Spleen (tissue), 11 donors: ENCODE measurements around the gene ITGA4. TPM values are rescaled to one million over a fixed set of nuclear protein-coding genes. Genes with fewer than 3 reads are reported as not detected.
"Not testable (repeated sequence)": the region's sequence is repeated elsewhere in the genome, so short reads cannot be mapped to it uniquely, and the experiment has no call there.

Source experiments
- DNase-seq: peaks from one replicate; pipeline ENCODE4 v3.0.0-alpha.2; 2020
- H3K27ac ChIP-seq, 8 donors: fragments of 200-600 bp; sonication (generic) in 7 of 8; 1 replicate in 4 of 8; 2 replicates in 4 of 8; pipeline versions ENCODE4 v1.5.0 to v1.8.0; 2016 to 2021; ENCODE audit warnings: inconsistent platforms in 4 of 8, mild to moderate bottlenecking in 4 of 8, moderate library complexity in 1 of 8
- H3K27me3 ChIP-seq, 7 donors: fragments of 200-600 bp; sonication (generic) in 6 of 7; replicated peaks in 1 of 7; 1 replicate in 4 of 7; 2 replicates in 3 of 7; pipeline versions ENCODE4 v1.5.0 to v1.8.0; 2016 to 2021; ENCODE audit warnings: inconsistent platforms in 3 of 7, mild to moderate bottlenecking in 1 of 7
- H3K36me3 ChIP-seq, 6 donors: fragments of 200-600 bp; sonication (generic) in 5 of 6; 1 replicate in 4 of 6; 2 replicates in 2 of 6; pipeline versions ENCODE4 v1.5.0 to v1.8.0; 2016 to 2021; ENCODE audit warnings: inconsistent platforms in 2 of 6
- H3K4me1 ChIP-seq, 6 donors: fragments of 200-600 bp; sonication (generic) in 5 of 6; 1 replicate in 3 of 6; 2 replicates in 3 of 6; pipeline versions ENCODE4 v1.5.0 to v1.8.0; 2016 to 2021; ENCODE audit warnings: inconsistent platforms in 3 of 6
- H3K4me3 ChIP-seq, 8 donors: fragments of 200-600 bp; sonication (generic) in 7 of 8; 1 replicate in 4 of 8; 2 replicates in 4 of 8; pipeline versions ENCODE4 v1.5.0 to v1.8.0; 2016 to 2021; ENCODE audit warnings: inconsistent platforms in 4 of 8, mild to moderate bottlenecking in 4 of 8, moderate library complexity in 2 of 8
- H3K9me3 ChIP-seq, 8 donors: fragments of 200-600 bp; sonication (generic) in 7 of 8; 1 replicate in 4 of 8; 2 replicates in 4 of 8; pipeline versions ENCODE4 v1.5.0 to v1.8.0; 2016 to 2021; ENCODE audit warnings: inconsistent platforms in 4 of 8
- CTCF ChIP-seq, 11 experiments: fragments of 200-600 bp in 7 of 11; fragments of 450-650 bp in 4 of 11; sonication (generic) in 4 of 11; IDR thresholded peaks in 8 of 11; conservative IDR thresholded peaks in 3 of 11; 1 replicate in 7 of 11; 2 replicates in 4 of 11; pipeline versions ENCODE4 v1.4.0 to v1.8.0; 2016 to 2021; ENCODE audit warnings: antibody characterized with exemption in 11 of 11, inconsistent platforms in 4 of 11, mild to moderate bottlenecking in 1 of 11
- POLR2A ChIP-seq, 3 donors: fragments of 450-650 bp; IDR thresholded peaks; one replicate each; pipeline ENCODE4 v1.5.1; 2017; ENCODE audit warnings: antibody characterized with exemption in 3 of 3, mild to moderate bottlenecking in 1 of 3
- POLR2AphosphoS5 ChIP-seq, 3 donors: sonication (generic); formaldehyde crosslinking; IDR thresholded peaks; one replicate each; pipeline ENCODE4 v1.5.1; 2017; ENCODE audit warnings: antibody characterized with exemption in 3 of 3
- WGBS, 5 donors: extraction: QIAGEN DNeasy Blood & Tissue Kit in 3 of 5; methylation state at CpG; one replicate each; pipeline versions ENCODE4 v1.1.5 to v1.1.7; 2013 to 2018; 5-methylcytosine and 5-hydroxymethylcytosine counted together
- intact Hi-C: fragments of 100-400 bp; cut with DNase I; formaldehyde crosslinking; loops from one replicate; pipeline ENCODE4 v1.15.0; 2023; ENCODE audit warnings: low total_unique reads
- polyA plus RNA-seq, 3 donors: library from polyadenylated mRNA; stranded (reverse); fragments of 200-250 nt; gene quantifications; one replicate each; pipeline ENCODE4 v1.2.1, GENCODE V29; 2013
- total RNA-seq, 7 donors: library from RNA; depleted of rRNA in 3 of 7; stranded (reverse); fragments of >200 nt in 3 of 7; fragmentation: NEBNext Ultra II Directional in 4 of 7; extraction: Animal tissue kit (Norgen Biotek cat#: 25700) in 4 of 7; gene quantifications; one replicate each; pipeline versions ENCODE4 v1.1.0 to v1.2.1, GENCODE V29; 2016 to 2021
- donor health status: healthy with polysubstance abuse.
- donor health status: DM: no; HTN: no; CAD: no; lungs with moderate emphysema.
- donor health status: DM: no; HTN: no; CAD: no.
- donor health status: Bipolar disorder and iron deficiency.
- donor health status: healthy.
- donor health status: DM: no; HTN: no; CAD: no.
- donor health status: DM: yes; HTN: yes; CAD: no.

The ITGA4 gene
- total and polyA plus RNA-seq, 10 donors: 13.3 to 207 (median 147) TPM

- no peak for DNase-seq
- WGBS, 5 donors: 48 to 69% (median 60%) methylated on average over 3 of the region's 3 CpGs
- Histone ChIP-seq H3K4me3 (no peak overlapping the region), H3K4me1 (peaks cover 0 to 16% (median 0%) of the 10 kb centered on the region in 6 donors), H3K36me3 (no peaks in the 10 kb centered on the region), H3K27ac (no peak overlapping the region), H3K9me3 (no peaks in the 10 kb centered on the region), H3K27me3 (no peaks in the 10 kb centered on the region)
- TF ChIP-seq CTCF (IDR thresholded peaks at IDR 0.05 in 8 of 11, conservative IDR thresholded peaks at IDR 0.05 in 3 of 11): no peak
- TF ChIP-seq POLR2AphosphoS5 (IDR thresholded peaks at IDR 0.05): no peak
- no peak for TF ChIP-seq POLR2A (IDR thresholded peaks at IDR 0.05)
- intact Hi-C loops: no loop called here
Observed at GRCh38 chr2:181440919-181441318, 16.3 kb upstream of the ITGA4 start.

- H3K4me1 ChIP-seq: peaks cover 0 to 16% (median 0%) of the 10 kb centered on the region in 6 donors
Observed at GRCh38 chr2:181441670-181442069, 15.5 kb upstream of the ITGA4 start.

GRCh38 chr2:181444654-181445053 is 12.5 kb upstream of the ITGA4 start:
- WGBS, 5 donors: 58 to 83% (median 68%) methylated on average over 2 of the region's 2 CpGs
- DNase-seq: no peak
- Histone ChIP-seq H3K4me3 (no peak overlapping the region), H3K27me3 (no peaks in the 10 kb centered on the region), H3K27ac (no peak overlapping the region), H3K36me3 (no peaks in the 10 kb centered on the region), H3K4me1 (peaks cover 0 to 6% (median 0%) of the 10 kb centered on the region in 6 donors), H3K9me3 (no peaks in the 10 kb centered on the region)
- TF ChIP-seq POLR2AphosphoS5 (IDR thresholded peaks at IDR 0.05) (no peak), CTCF (IDR thresholded peaks at IDR 0.05 in 8 of 11, conservative IDR thresholded peaks at IDR 0.05 in 3 of 11) (no peak), POLR2A (IDR thresholded peaks at IDR 0.05) (no peak)
- intact Hi-C loops: no loop called here

More at GRCh38 chr2:181441670-181442069, 15.5 kb upstream of the ITGA4 start:
- intact Hi-C loops: no loop called here
- TF ChIP-seq POLR2AphosphoS5 (IDR thresholded peaks at IDR 0.05) (no peak), CTCF (IDR thresholded peaks at IDR 0.05 in 8 of 11, conservative IDR thresholded peaks at IDR 0.05 in 3 of 11) (no peak), POLR2A (IDR thresholded peaks at IDR 0.05) (no peak)
- H3K27ac ChIP-seq: no peak overlapping the region
- no peaks in the 10 kb centered on the region for H3K9me3 ChIP-seq
- no peaks in the 10 kb centered on the region for H3K27me3 ChIP-seq
- DNase-seq: no peak
- no peak overlapping the region for H3K4me3 ChIP-seq
- WGBS, 5 donors: 42 to 64% (median 54%) methylated on average over 3 of the region's 3 CpGs
- no peaks in the 10 kb centered on the region for H3K36me3 ChIP-seq

GRCh38 chr2:181446985-181447384 is 10.2 kb upstream of the ITGA4 start:
- no peak for DNase-seq
- H3K9me3 ChIP-seq: no peaks in the 10 kb centered on the region
- H3K4me3 ChIP-seq: no peak overlapping the region
- peaks cover 0 to 6% (median 0%) of the 10 kb centered on the region in 6 donors for H3K4me1 ChIP-seq
- TF ChIP-seq CTCF (IDR thresholded peaks at IDR 0.05 in 8 of 11, conservative IDR thresholded peaks at IDR 0.05 in 3 of 11): no peak
- H3K27ac ChIP-seq: no peak overlapping the region
- H3K27me3 ChIP-seq: no peaks in the 10 kb centered on the region
- intact Hi-C loops: no loop called here
- WGBS, 5 donors: 52 to 72% (median 55%) methylated on average over 4 of the region's 4 CpGs
- H3K36me3 ChIP-seq: no peaks in the 10 kb centered on the region

- intact Hi-C loops, H3K4me3 ChIP-seq, H3K4me1 ChIP-seq, H3K36me3 ChIP-seq, H3K27me3 ChIP-seq, DNase-seq, H3K9me3 ChIP-seq, H3K27ac ChIP-seq: not testable (repeated sequence)
Observed at GRCh38 chr2:181449278-181449677, 7.9 kb upstream of the ITGA4 start.
